IPS DF 6.9 (cell line): ENCODE data around the gene TSGA10IP.
"Not testable (repeated sequence)": the region's sequence is repeated elsewhere in the genome, so short reads cannot be mapped to it uniquely, and the experiment has no call there.

Source experiments
- DNase-seq: peaks from one replicate; pipeline ENCODE4 v3.0.0-alpha.2; 2013; ENCODE audit warnings: low read depth, low spot score
- H3K27ac ChIP-seq: one replicate; pipeline ENCODE4 v1.5.1; 2013; ENCODE audit warnings: low read length, control low read depth
- H3K27me3 ChIP-seq: 2 replicates; pipeline ENCODE4 v1.6.1; 2013; ENCODE audit warnings: mild to moderate bottlenecking, low read length; ENCODE audit not compliant: control insufficient read depth, insufficient read depth
- H3K36me3 ChIP-seq: 2 replicates; pipeline ENCODE4 v1.6.1; 2013; ENCODE audit warnings: low read length; ENCODE audit not compliant: control insufficient read depth, insufficient read depth
- H3K4me1 ChIP-seq: 2 replicates; pipeline ENCODE4 v1.6.1; 2013; ENCODE audit warnings: low read length; ENCODE audit not compliant: control insufficient read depth, insufficient read depth
- H3K4me3 ChIP-seq: 2 replicates; pipeline ENCODE4 v1.5.1; 2013; ENCODE audit warnings: mild to moderate bottlenecking, low read length
- H3K9me3 ChIP-seq: 2 replicates; pipeline ENCODE4 v1.6.1; 2013; ENCODE audit warnings: low read length, inconsistent platforms; ENCODE audit not compliant: control insufficient read depth, insufficient read depth
- WGBS: extraction: QIAGEN DNeasy Blood & Tissue Kit; methylation state at CpG from one replicate; pipeline ENCODE4 v1.1.7; 2013; ENCODE audit warnings: mixed read lengths, missing lambda C conversion rate; ENCODE audit not compliant: insufficient read length, insufficient coverage; 5-methylcytosine and 5-hydroxymethylcytosine counted together

The TSGA10IP gene

GRCh38 chr11:65945941-65946558 is 770 bp downstream of the TSGA10IP start:
- Histone ChIP-seq H3K9me3 (no peaks in the 10 kb centered on the region), H3K4me3 (no peak overlapping the region; the same call in 1 of the 2 replicates), H3K27ac (no peak overlapping the region), H3K27me3 (no peaks in the 10 kb centered on the region), H3K4me1 (peaks cover 13% of the 10 kb centered on the region), H3K36me3 (no peaks in the 10 kb centered on the region)
- WGBS, result no CpG with 5 or more reads among the region's 11 CpGs
- DNase-seq, result no peak

GRCh38 chr11:65946655-65947054 is 1.4 kb downstream of the TSGA10IP start:
- Histone ChIP-seq H3K4me3 (no peak overlapping the region), H3K4me1 (peaks cover 13% of the 10 kb centered on the region), H3K9me3 (no peaks in the 10 kb centered on the region), H3K36me3 (no peaks in the 10 kb centered on the region), H3K27me3 (no peaks in the 10 kb centered on the region), H3K27ac (no peak overlapping the region)
- no CpG with 5 or more reads among the region's 4 CpGs for WGBS
- no peak for DNase-seq

- no CpG with 5 or more reads among the region's 13 CpGs for WGBS
- H3K4me3 ChIP-seq, result no peak overlapping the region
- no peaks in the 10 kb centered on the region for H3K9me3 ChIP-seq
- no peak overlapping the region for H3K27ac ChIP-seq
- no peaks in the 10 kb centered on the region for H3K27me3 ChIP-seq
- peaks cover 13% of the 10 kb centered on the region for H3K4me1 ChIP-seq
- no peaks in the 10 kb centered on the region for H3K36me3 ChIP-seq
- no peak for DNase-seq
Measured at GRCh38 chr11:65947133-65947532, 1.9 kb downstream of the TSGA10IP start.

GRCh38 chr11:65947603-65948125 is 2.4 kb downstream of the TSGA10IP start:
- WGBS, result no CpG with 5 or more reads among the region's 12 CpGs
- Histone ChIP-seq H3K27ac (no peak overlapping the region), H3K4me3 (no peak overlapping the region), H3K4me1 (peaks cover 13% of the 10 kb centered on the region), H3K9me3 (no peaks in the 10 kb centered on the region), H3K27me3 (no peaks in the 10 kb centered on the region), H3K36me3 (no peaks in the 10 kb centered on the region)
- no peak for DNase-seq

- no CpG with 5 or more reads among the region's 5 CpGs for WGBS
Measured at GRCh38 chr11:65950711-65951110, 5.4 kb downstream of the TSGA10IP start.

GRCh38 chr11:65951641-65952040 is 6.4 kb downstream of the TSGA10IP start:
- no CpG with 5 or more reads among the region's 3 CpGs for WGBS
- not testable (repeated sequence) for H3K27ac ChIP-seq, H3K9me3 ChIP-seq, DNase-seq, H3K4me3 ChIP-seq, H3K4me1 ChIP-seq, H3K27me3 ChIP-seq, H3K36me3 ChIP-seq

More at GRCh38 chr11:65950711-65951110, 5.4 kb downstream of the TSGA10IP start:
- not testable (repeated sequence) for H3K27me3 ChIP-seq, H3K9me3 ChIP-seq, H3K27ac ChIP-seq, DNase-seq, H3K36me3 ChIP-seq, H3K4me3 ChIP-seq
- peaks cover 10% of the 10 kb centered on the region for H3K4me1 ChIP-seq

GRCh38 chr11:65952052-65952521 is 6.8 kb downstream of the TSGA10IP start:
- no peak overlapping the region for H3K27ac ChIP-seq
- H3K36me3 ChIP-seq, result no peaks in the 10 kb centered on the region
- H3K4me1 ChIP-seq, result peaks cover 2% of the 10 kb centered on the region
- no peaks in the 10 kb centered on the region for H3K27me3 ChIP-seq
- no peaks in the 10 kb centered on the region for H3K9me3 ChIP-seq
- no CpG with 5 or more reads among the region's 6 CpGs for WGBS
- no peak overlapping the region for H3K4me3 ChIP-seq
- DNase-seq, result no peak

GRCh38 chr11:65953471-65953870 is 8.2 kb downstream of the TSGA10IP start:
- Histone ChIP-seq H3K9me3 (no peaks in the 10 kb centered on the region), H3K4me3 (no peak overlapping the region), H3K27ac (no peak overlapping the region), H3K36me3 (no peaks in the 10 kb centered on the region), H3K4me1 (0 out of 2 replicates have a peak, but pooled peaks cover 1% of the 10 kb centered on the region), H3K27me3 (no peaks in the 10 kb centered on the region)
- no peak for DNase-seq
- WGBS, result no CpG with 5 or more reads among the region's 20 CpGs

GRCh38 chr11:65954771-65955170 is 9.5 kb downstream of the TSGA10IP start:
- Histone ChIP-seq H3K36me3 (no peaks in the 10 kb centered on the region), H3K27ac (no peak overlapping the region), H3K27me3 (no peaks in the 10 kb centered on the region), H3K9me3 (no peaks in the 10 kb centered on the region), H3K4me3 (no peak overlapping the region), H3K4me1 (0 out of 2 replicates have a peak, but pooled peaks cover 1% of the 10 kb centered on the region)
- no CpG with 5 or more reads among the region's 8 CpGs for WGBS
- DNase-seq, result no peak

- WGBS, result no CpG with 5 or more reads among the region's 4 CpGs
Measured at GRCh38 chr11:65958291-65958690, 13.0 kb downstream of the TSGA10IP start.

More at GRCh38 chr11:65958291-65958690, 13.0 kb downstream of the TSGA10IP start:
- Histone ChIP-seq H3K4me3 (no peak overlapping the region), H3K27ac (no peak overlapping the region), H3K4me1 (0 out of 2 replicates have a peak, but pooled peaks cover 3% of the 10 kb centered on the region), H3K9me3 (no peaks in the 10 kb centered on the region), H3K36me3 (no peaks in the 10 kb centered on the region), H3K27me3 (no peaks in the 10 kb centered on the region)
- DNase-seq, result no peak
